ENCODE data around the gene MMP24OS.
A peak's percentile ranks its signal among the peaks of the same experiment; 100 is the strongest.

Gene MMP24OS

DNA sequence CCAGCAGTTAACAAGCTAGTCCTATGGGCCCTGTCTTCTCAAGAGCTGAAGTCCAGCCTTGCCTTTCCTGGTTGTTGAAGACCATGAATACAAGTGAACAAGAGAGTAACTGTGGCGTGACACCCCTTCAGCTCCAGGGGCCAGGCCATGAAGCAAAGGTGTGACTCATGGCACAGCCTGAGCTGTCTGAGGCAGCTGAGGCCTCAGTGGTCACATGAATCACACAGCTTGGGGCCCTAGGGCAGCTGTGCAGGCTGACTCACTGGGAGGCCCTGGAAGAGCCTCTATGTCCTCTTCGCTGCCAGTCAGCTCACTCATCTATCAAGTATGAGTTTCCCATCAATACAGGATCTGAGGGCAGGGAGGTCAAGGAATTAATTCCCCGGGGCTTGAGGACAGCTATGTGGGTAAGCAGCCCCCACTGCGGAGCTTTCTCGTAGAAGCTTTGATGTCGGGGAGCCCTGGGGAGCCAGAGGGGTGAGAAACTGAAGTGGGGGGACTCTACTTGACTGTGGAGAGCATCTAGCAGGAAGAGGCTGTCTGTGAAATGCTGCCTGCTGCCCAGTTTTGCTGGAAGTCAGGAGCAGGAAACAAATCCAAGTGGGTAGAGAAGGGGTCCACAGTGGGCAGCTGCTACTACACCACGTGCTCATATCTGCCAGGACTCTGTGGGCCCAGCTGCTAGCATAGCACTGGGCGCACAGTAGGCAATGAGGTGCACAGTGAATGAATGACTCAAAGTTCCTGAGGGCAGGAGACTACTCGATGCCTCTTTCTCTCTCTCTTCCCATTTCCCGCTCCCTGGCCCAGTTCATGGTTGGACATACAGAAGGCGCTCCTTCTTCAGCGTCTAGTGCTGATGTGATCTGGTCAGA is 28.0 kb upstream of the MMP24OS start:
- Histone ChIP-seq H3K27me3 (ENCODE audit: control insufficient read depth, insufficient read depth, low read length) (no peaks in the 10 kb centered on the region), H3K36me3 (ENCODE audit: control insufficient read depth, insufficient read depth, low read length) (no peaks in the 10 kb centered on the region), H3K4me1 (ENCODE audit: control insufficient read depth, insufficient read depth, low read length) (no peaks in the 10 kb centered on the region), H3K9me3 (ENCODE audit: control insufficient read depth, insufficient read depth, low read length) (no peaks in the 10 kb centered on the region), H3K4me3 (ENCODE audit: low read length) (no peak overlapping the region), H3K27ac (ENCODE audit: low read length) (no peak overlapping the region)
- no peak for DNase-seq (ENCODE audit: low read depth, low spot score)
- WGBS (ENCODE audit: insufficient coverage, insufficient read length), result no CpG with 5 or more reads among the region's 12 CpGs

DNA sequence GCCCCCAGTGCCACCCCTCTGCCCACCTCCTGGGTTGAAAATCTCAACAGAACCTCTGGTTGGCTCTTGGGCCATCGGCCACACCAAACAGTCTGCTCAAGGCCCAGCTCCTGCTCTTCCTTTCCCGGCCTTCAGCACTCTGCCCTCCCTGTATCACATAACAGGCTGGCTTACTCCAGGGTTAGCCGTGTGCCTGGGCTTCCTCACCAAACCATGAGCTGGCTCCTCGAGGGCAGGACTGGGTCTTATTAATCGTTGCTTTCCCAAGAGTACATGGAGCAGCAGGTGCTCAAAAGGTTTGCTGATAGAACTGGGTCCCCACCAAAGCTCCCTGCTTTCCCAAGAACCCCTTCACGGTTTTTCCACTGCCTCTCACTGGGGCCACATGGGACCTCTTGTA is 27.0 kb upstream of the MMP24OS start:
- Histone ChIP-seq H3K4me3 (ENCODE audit: low read length) (no peak overlapping the region), H3K4me1 (ENCODE audit: control insufficient read depth, insufficient read depth, low read length) (no peaks in the 10 kb centered on the region), H3K27ac (ENCODE audit: low read length) (no peak overlapping the region), H3K36me3 (ENCODE audit: control insufficient read depth, insufficient read depth, low read length) (no peaks in the 10 kb centered on the region), H3K27me3 (ENCODE audit: control insufficient read depth, insufficient read depth, low read length) (no peaks in the 10 kb centered on the region), H3K9me3 (ENCODE audit: control insufficient read depth, insufficient read depth, low read length) (no peaks in the 10 kb centered on the region)
- WGBS (ENCODE audit: insufficient coverage, insufficient read length), result no CpG with 5 or more reads among the region's 6 CpGs
- no peak for DNase-seq (ENCODE audit: low read depth, low spot score)

DNA sequence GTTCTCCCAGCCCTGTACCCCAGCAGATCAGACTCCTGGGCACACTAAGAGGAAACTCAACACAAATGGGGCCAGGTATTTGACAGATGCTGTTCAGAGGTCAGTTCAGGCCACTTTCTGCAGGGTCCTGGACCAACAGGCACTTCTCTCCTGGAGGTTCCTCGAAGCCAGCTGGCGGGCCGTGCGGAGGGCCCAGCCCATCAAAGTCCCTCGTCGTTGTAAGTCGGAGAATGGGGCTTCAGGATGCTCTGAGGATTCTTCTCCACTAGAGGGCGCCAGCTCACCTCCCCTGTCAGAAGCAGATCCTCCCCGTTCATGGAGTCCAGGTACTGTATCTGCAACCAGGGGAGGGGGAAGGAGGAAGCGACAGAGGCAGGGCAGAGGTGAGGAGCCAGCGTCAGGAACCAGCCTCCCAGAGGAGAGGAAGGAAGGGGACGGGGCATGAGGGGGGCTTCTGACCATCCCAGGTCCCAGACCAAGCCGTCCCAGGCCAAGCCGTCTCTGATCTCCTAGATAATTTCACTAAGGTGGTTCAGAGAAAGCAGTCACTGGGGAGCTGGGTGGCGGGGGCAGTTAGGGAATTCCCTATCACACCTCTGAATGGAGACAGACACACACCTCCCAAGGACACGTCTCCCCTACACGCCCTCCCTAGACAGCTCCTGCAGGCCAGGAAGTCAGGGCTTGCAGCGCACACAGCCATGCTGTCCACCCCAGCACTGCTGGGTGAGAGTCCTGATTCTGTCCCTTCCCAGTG is 26.0 kb upstream of the MMP24OS start:
- no peaks in the 10 kb centered on the region for H3K36me3 ChIP-seq (ENCODE audit: control insufficient read depth, insufficient read depth, low read length)
- no CpG with 5 or more reads among the region's 18 CpGs for WGBS (ENCODE audit: insufficient coverage, insufficient read length)
- peak; percentile 93 for DNase-seq (ENCODE audit: low read depth, low spot score)
- H3K4me1 ChIP-seq (ENCODE audit: control insufficient read depth, insufficient read depth, low read length), result no peaks in the 10 kb centered on the region
- H3K27ac ChIP-seq (ENCODE audit: low read length), result no peak overlapping the region
- H3K4me3 ChIP-seq (ENCODE audit: low read length), result no peak overlapping the region
- no peaks in the 10 kb centered on the region for H3K27me3 ChIP-seq (ENCODE audit: control insufficient read depth, insufficient read depth, low read length)
- no peaks in the 10 kb centered on the region for H3K9me3 ChIP-seq (ENCODE audit: control insufficient read depth, insufficient read depth, low read length)

DNA sequence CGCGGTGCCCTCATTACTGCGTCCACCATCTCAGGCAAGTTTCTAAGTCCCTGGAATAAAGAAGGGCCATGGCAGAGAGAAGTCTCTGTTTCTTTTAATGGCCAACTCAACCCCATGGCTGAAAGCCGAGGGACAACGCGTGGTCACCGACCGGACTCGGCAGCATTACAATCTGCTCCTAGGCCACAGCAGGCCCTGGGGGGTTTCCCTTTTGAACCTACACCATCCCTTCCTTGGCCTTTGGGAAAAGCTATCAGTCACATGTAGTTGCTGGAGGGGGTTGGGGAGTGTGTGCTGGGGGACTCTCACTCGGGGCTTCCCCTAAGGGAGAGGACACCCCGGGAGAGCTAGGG is 25.4 kb upstream of the MMP24OS start:
- H3K9me3 ChIP-seq (ENCODE audit: control insufficient read depth, insufficient read depth, low read length), result no peaks in the 10 kb centered on the region
- H3K4me3 ChIP-seq (ENCODE audit: low read length), result no peak overlapping the region
- H3K27ac ChIP-seq (ENCODE audit: low read length), result no peak overlapping the region
- DNase-seq (ENCODE audit: low read depth, low spot score), result no peak
- no peaks in the 10 kb centered on the region for H3K27me3 ChIP-seq (ENCODE audit: control insufficient read depth, insufficient read depth, low read length)
- H3K36me3 ChIP-seq (ENCODE audit: control insufficient read depth, insufficient read depth, low read length), result no peaks in the 10 kb centered on the region
- H3K4me1 ChIP-seq (ENCODE audit: control insufficient read depth, insufficient read depth, low read length), result no peaks in the 10 kb centered on the region
- WGBS (ENCODE audit: insufficient coverage, insufficient read length), result no CpG with 5 or more reads among the region's 11 CpGs

DNA sequence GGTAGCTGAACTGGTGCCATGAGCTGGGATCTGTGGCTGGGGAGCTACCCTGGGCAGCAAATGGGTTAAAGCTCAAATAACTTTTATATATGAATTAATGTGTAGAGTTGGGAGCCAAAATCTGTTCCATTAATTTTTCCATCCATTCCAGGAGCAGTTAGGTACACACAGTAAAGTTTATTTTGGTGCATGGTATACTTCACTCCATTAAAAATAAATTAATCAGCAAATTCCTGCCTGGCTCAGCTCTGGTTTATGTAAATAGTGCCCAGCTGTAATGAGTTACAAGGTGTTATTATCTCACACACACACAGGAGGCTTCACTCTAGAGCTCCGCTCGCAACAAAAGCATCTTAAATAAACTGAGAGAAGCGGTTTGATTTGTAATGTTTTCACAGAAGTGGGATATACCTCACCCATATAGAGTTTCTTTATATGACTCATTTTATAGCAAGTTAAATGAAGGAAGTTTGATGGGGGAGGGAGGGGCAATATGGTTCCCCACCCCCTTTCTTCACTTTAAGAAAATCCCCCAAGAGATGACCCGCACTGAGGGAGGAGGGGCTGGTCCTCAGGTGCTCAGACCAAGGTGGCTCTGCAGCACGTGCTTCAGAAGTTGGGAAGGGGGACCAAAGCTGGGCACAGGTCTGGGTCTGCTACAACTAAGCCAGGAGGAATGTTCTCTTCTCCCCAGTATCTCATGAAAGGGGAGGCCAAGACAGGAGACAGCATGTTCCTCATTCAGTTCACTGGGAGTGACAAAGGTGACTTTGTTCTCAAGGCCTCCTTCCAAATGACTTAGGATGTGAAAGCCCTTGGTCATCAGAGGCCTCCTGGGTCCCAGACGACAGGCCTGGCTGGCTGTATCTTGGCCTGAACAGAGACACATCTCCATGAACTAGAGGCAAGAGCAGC is 24.8 kb upstream of the MMP24OS start:
- no CpG with 5 or more reads among the region's 6 CpGs for WGBS (ENCODE audit: insufficient coverage, insufficient read length)
- Histone ChIP-seq H3K27me3 (ENCODE audit: control insufficient read depth, insufficient read depth, low read length) (no peaks in the 10 kb centered on the region), H3K4me1 (ENCODE audit: control insufficient read depth, insufficient read depth, low read length) (no peaks in the 10 kb centered on the region), H3K27ac (ENCODE audit: low read length) (no peak overlapping the region), H3K9me3 (ENCODE audit: control insufficient read depth, insufficient read depth, low read length) (no peaks in the 10 kb centered on the region), H3K4me3 (ENCODE audit: low read length) (no peak overlapping the region), H3K36me3 (ENCODE audit: control insufficient read depth, insufficient read depth, low read length) (no peaks in the 10 kb centered on the region)
- no peak for DNase-seq (ENCODE audit: low read depth, low spot score)

DNA sequence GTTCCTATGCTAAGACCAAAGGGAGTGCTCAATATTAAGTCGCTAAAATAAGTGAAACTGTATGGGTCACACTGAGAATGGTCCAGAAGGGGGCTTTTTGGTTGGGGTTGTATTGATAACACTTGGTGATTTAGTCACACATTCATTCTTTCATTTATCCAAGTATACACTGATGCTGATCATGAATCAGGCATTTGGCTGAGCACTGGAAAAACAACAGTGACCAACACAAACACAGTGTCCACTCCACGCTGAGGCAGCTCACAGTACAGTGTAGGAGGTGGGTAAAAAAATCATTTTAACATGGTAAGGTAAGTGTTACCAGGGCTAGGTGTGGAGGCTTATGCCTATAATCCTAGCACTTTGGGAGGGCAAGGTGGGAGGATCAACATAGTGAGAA is 23.5 kb upstream of the MMP24OS start:
- no peaks in the 10 kb centered on the region for H3K9me3 ChIP-seq (ENCODE audit: control insufficient read depth, insufficient read depth, low read length)
- H3K36me3 ChIP-seq (ENCODE audit: control insufficient read depth, insufficient read depth, low read length), result no peaks in the 10 kb centered on the region
- no peak for DNase-seq (ENCODE audit: low read depth, low spot score)
- no peaks in the 10 kb centered on the region for H3K27me3 ChIP-seq (ENCODE audit: control insufficient read depth, insufficient read depth, low read length)
- WGBS (ENCODE audit: insufficient coverage, insufficient read length), result no CpG with 5 or more reads among the region's 2 CpGs
- no peak overlapping the region for H3K27ac ChIP-seq (ENCODE audit: low read length)
- no peak overlapping the region for H3K4me3 ChIP-seq (ENCODE audit: low read length)
- H3K4me1 ChIP-seq (ENCODE audit: control insufficient read depth, insufficient read depth, low read length), result no peaks in the 10 kb centered on the region

DNA sequence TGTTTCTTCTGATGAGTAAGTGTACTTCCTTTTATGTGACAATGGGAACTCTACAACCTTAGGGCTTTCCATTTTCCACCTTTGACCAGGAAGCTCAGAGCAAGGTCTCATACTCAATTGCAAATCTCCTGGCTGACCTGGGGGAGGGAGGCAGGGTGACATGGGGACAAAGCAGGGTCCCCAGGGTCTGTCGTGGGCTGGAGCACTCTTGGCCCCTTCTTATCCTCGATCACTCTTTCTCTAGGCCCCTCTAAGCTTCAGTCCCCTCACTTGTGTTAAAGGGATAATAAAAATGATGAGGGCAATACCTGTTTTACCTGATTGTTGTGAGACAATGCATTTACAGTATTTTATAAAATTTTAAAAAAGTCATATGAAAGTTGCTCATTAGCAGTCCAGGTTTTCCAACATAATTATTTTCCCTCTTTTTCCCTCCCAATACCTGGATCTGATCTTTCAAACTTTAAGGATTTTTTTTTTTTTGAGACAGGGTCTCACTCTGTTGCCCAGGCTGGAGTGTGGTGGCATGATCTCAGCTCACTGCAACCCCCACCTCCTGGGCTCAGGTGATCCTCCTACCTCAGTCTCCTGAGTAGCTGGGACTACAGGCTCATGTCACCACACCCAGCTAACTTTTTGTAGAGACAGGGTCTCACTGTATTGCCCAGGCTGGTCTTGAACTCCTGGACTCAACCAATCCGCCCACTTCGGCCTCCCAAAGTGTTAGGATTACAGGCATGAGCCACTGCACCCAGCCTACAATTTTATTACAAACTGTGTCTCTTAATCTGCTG is 22.7 kb upstream of the MMP24OS start:
- no peak for DNase-seq (ENCODE audit: low read depth, low spot score)
- no CpG with 5 or more reads among the region's 4 CpGs for WGBS (ENCODE audit: insufficient coverage, insufficient read length)
- Histone ChIP-seq H3K9me3 (ENCODE audit: control insufficient read depth, insufficient read depth, low read length) (no peaks in the 10 kb centered on the region), H3K4me1 (ENCODE audit: control insufficient read depth, insufficient read depth, low read length) (no peaks in the 10 kb centered on the region), H3K27ac (ENCODE audit: low read length) (no peak overlapping the region), H3K27me3 (ENCODE audit: control insufficient read depth, insufficient read depth, low read length) (no peaks in the 10 kb centered on the region), H3K36me3 (ENCODE audit: control insufficient read depth, insufficient read depth, low read length) (no peaks in the 10 kb centered on the region), H3K4me3 (ENCODE audit: low read length) (no peak overlapping the region)

DNA sequence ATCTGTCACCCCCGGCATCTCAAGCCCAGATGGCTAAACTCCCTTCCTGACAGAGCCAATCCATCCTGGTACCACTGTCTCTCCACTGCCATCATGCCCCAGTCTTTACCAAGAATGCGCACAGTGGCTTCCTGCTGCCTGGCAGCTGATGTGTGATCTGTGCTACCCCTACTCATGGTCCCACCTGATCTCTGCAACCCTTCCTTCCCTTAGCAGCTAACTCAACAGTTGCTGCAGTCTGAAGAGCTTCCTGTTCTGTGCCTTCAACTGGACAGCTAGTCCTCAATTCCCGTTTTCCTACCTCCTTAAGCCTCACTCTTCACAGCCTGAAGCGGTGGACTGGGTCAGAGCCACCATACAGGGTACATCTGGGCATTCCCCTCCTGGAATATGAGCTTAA is 21.9 kb upstream of the MMP24OS start:
- H3K36me3 ChIP-seq (ENCODE audit: control insufficient read depth, insufficient read depth, low read length), result no peaks in the 10 kb centered on the region
- H3K27me3 ChIP-seq (ENCODE audit: control insufficient read depth, insufficient read depth, low read length), result no peaks in the 10 kb centered on the region
- H3K4me1 ChIP-seq (ENCODE audit: control insufficient read depth, insufficient read depth, low read length), result no peaks in the 10 kb centered on the region
- no peaks in the 10 kb centered on the region for H3K9me3 ChIP-seq (ENCODE audit: control insufficient read depth, insufficient read depth, low read length)
- H3K4me3 ChIP-seq (ENCODE audit: low read length), result no peak overlapping the region
- H3K27ac ChIP-seq (ENCODE audit: low read length), result no peak overlapping the region
- no CpG with 5 or more reads among the region's 4 CpGs for WGBS (ENCODE audit: insufficient coverage, insufficient read length)
- DNase-seq (ENCODE audit: low read depth, low spot score), result no peak

DNA sequence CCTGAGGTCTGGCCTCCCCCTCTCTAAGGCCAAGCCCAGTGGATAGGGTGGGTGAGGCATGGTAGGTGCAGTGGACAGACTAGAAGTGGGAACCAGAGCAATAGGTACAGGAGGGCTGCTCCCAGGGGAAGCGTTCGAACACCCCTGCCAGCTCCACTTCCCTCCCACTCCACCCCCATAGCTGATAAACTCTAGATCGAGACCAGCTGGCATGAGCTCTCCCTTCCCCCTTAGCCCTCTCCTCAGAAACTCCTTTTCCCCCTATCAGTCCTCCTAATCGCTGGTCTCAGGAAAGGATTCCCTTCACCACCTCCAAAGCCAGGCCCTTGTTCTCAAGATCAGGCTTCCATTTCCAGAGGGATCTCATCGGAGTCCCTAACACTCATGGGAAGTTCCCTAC is 20.3 kb upstream of the MMP24OS start:
- Histone ChIP-seq H3K36me3 (ENCODE audit: control insufficient read depth, insufficient read depth, low read length) (no peaks in the 10 kb centered on the region), H3K4me1 (ENCODE audit: control insufficient read depth, insufficient read depth, low read length) (no peaks in the 10 kb centered on the region), H3K27me3 (ENCODE audit: control insufficient read depth, insufficient read depth, low read length) (no peaks in the 10 kb centered on the region), H3K9me3 (ENCODE audit: control insufficient read depth, insufficient read depth, low read length) (no peaks in the 10 kb centered on the region), H3K4me3 (ENCODE audit: low read length) (no peak overlapping the region), H3K27ac (ENCODE audit: low read length) (no peak overlapping the region)
- no peak for DNase-seq (ENCODE audit: low read depth, low spot score)
- WGBS (ENCODE audit: insufficient coverage, insufficient read length), result no CpG with 5 or more reads among the region's 5 CpGs

DNA sequence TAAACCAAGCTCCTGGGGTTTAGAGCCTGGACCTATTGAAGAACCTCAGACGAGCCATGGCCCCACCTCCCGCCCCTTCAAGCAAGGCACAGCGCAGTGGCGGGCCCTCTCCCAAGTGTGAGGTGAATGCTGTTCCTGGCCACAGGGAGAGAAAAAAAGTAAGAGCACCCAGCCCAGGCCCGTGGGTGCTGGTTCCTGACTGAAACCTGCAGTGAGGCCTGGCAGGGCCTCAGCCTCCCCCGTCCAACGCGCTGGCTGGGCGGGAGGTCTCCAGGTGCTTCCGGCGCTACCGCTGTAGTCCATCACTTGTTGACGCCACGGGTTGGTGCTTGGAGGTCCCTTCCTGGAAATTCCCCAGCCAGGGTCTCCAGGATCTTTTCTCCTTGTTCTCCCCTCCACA is 19.8 kb upstream of the MMP24OS start:
- Histone ChIP-seq H3K27me3 (ENCODE audit: control insufficient read depth, insufficient read depth, low read length) (no peaks in the 10 kb centered on the region), H3K4me1 (ENCODE audit: control insufficient read depth, insufficient read depth, low read length) (no peaks in the 10 kb centered on the region), H3K27ac (ENCODE audit: low read length) (no peak overlapping the region), H3K9me3 (ENCODE audit: control insufficient read depth, insufficient read depth, low read length) (no peaks in the 10 kb centered on the region), H3K36me3 (ENCODE audit: control insufficient read depth, insufficient read depth, low read length) (no peaks in the 10 kb centered on the region), H3K4me3 (ENCODE audit: low read length) (no peak overlapping the region)
- no peak for DNase-seq (ENCODE audit: low read depth, low spot score)
- WGBS (ENCODE audit: insufficient coverage, insufficient read length), result no CpG with 5 or more reads among the region's 14 CpGs
